ENCODE measurements around the gene SERPINA1. TPM values are rescaled to one million over a fixed set of nuclear protein-coding genes. Genes with fewer than 3 reads are reported as not detected.

The SERPINA1 gene
- total RNA-seq, 2 experiments from 2014 or later, result 4.3 to 4.7 TPM

GRCh38 chr14:94368956-94369355 is 19.4 kb downstream of the SERPINA1 start:
- Mint-ChIP-seq H3K4me3 (no peak overlapping the region), H3K36me3 (ENCODE audit: low read depth) (no peaks in the 10 kb centered on the region), H3K9me3 (no peaks in the 10 kb centered on the region), H3K4me1 (ENCODE audit: low read depth) (no peaks in the 10 kb centered on the region), H3K27me3 (no peaks in the 10 kb centered on the region), H3K27ac (no peak overlapping the region)
- DNase-seq, result no peak
- Histone ChIP-seq H3K36me3 (ENCODE audit: insufficient read depth, low read length) (no peaks in the 10 kb centered on the region), H3K4me3 (ENCODE audit: low read length) (no peak overlapping the region), H3K9me3 (ENCODE audit: control insufficient read depth in 1 of 2, insufficient read depth in 1 of 2, low read length in 2 of 2) (peaks cover 0 to 5% of the 10 kb centered on the region in 2 experiments), H3K4me1 (ENCODE audit: insufficient read depth, low read length) (no peaks in the 10 kb centered on the region), H3K27ac (ENCODE audit: low read depth in 1 of 2, low read length in 2 of 2) (no peak overlapping the region), H3K27me3 (ENCODE audit: control insufficient read depth in 1 of 2, insufficient read depth in 2 of 2, low read length in 2 of 2) (no peaks in the 10 kb centered on the region)
- ATAC-seq (ENCODE audit: poor library complexity), result no peak
- no peak for TF ChIP-seq CTCF (IDR thresholded peaks at IDR 0.05)
- intact Hi-C loops (cut with DNase I, micrococcal nuclease), result no loop called here
- POLR2A ChIA-PET, result no interaction called here
- CTCF ChIA-PET, result no interaction called here

- Mint-ChIP-seq H3K4me3 (no peak overlapping the region), H3K9me3 (no peaks in the 10 kb centered on the region), H3K4me1 (ENCODE audit: low read depth) (no peaks in the 10 kb centered on the region), H3K36me3 (ENCODE audit: low read depth) (no peaks in the 10 kb centered on the region), H3K27me3 (no peaks in the 10 kb centered on the region), H3K27ac (no peak overlapping the region)
- H3K27me3 ChIP-seq (ENCODE audit: control insufficient read depth in 1 of 2, insufficient read depth in 2 of 2, low read length in 2 of 2), result no peaks in the 10 kb centered on the region
- H3K4me1 ChIP-seq (ENCODE audit: insufficient read depth, low read length), result no peaks in the 10 kb centered on the region
- CTCF ChIA-PET, result no interaction called here
- POLR2A ChIA-PET, result no interaction called here
- H3K27ac ChIP-seq (ENCODE audit: low read depth in 1 of 2, low read length in 2 of 2), result no peak overlapping the region
- no peak for TF ChIP-seq CTCF (IDR thresholded peaks at IDR 0.05)
- no peak overlapping the region for H3K4me3 ChIP-seq (ENCODE audit: low read length)
- no peaks in the 10 kb centered on the region for H3K36me3 ChIP-seq (ENCODE audit: insufficient read depth, low read length)
- DNase-seq (no peak), ATAC-seq (ENCODE audit: poor library complexity) (no peak)
- intact Hi-C loops (cut with DNase I, micrococcal nuclease), result no loop called here
- peaks cover 0 to 5% of the 10 kb centered on the region in 2 experiments for H3K9me3 ChIP-seq (ENCODE audit: control insufficient read depth in 1 of 2, insufficient read depth in 1 of 2, low read length in 2 of 2)
Measured at GRCh38 chr14:94368243-94368590, 20.2 kb downstream of the SERPINA1 start.

- peak in 2 of 14 experiments; percentile 30 to 42 for DNase-seq
- Mint-ChIP-seq H3K36me3 (ENCODE audit: low read depth) (no peaks in the 10 kb centered on the region), H3K4me1 (ENCODE audit: low read depth) (no peaks in the 10 kb centered on the region), H3K4me3 (no peak overlapping the region), H3K27me3 (peaks cover 5% of the 10 kb centered on the region), H3K27ac (no peak overlapping the region), H3K9me3 (no peaks in the 10 kb centered on the region)
- Histone ChIP-seq H3K27me3 (ENCODE audit: control insufficient read depth in 1 of 2, insufficient read depth in 2 of 2, low read length in 2 of 2) (no peaks in the 10 kb centered on the region), H3K4me1 (ENCODE audit: insufficient read depth, low read length) (no peaks in the 10 kb centered on the region), H3K36me3 (ENCODE audit: insufficient read depth, low read length) (no peaks in the 10 kb centered on the region), H3K4me3 (ENCODE audit: low read length) (no peak overlapping the region), H3K9me3 (ENCODE audit: control insufficient read depth in 1 of 2, insufficient read depth in 1 of 2, low read length in 2 of 2) (peaks cover 0 to 5% of the 10 kb centered on the region in 2 experiments), H3K27ac (ENCODE audit: low read depth in 1 of 2, low read length in 2 of 2) (no peak overlapping the region)
- intact Hi-C loops (cut with DNase I, micrococcal nuclease), result no loop called here
- no peak for ATAC-seq (ENCODE audit: poor library complexity)
- ChIA-PET POLR2A (no interaction called here), CTCF (no interaction called here)
- no peak for TF ChIP-seq CTCF (IDR thresholded peaks at IDR 0.05)
Measured at GRCh38 chr14:94367347-94368242, 20.8 kb downstream of the SERPINA1 start.

Measured in CD4-positive, alpha-beta T cell (primary cell).